ENCODE measurements around the gene ATP9A. TPM values are rescaled to one million over a fixed set of nuclear protein-coding genes. Genes with fewer than 3 reads are reported as not detected.
"Not testable (repeated sequence)": the region's sequence is repeated elsewhere in the genome, so short reads cannot be mapped to it uniquely, and the experiment has no call there.

The ATP9A gene
- total RNA-seq, 2 donors from 2014 or later = 0.07 to 4.1 TPM

DNA sequence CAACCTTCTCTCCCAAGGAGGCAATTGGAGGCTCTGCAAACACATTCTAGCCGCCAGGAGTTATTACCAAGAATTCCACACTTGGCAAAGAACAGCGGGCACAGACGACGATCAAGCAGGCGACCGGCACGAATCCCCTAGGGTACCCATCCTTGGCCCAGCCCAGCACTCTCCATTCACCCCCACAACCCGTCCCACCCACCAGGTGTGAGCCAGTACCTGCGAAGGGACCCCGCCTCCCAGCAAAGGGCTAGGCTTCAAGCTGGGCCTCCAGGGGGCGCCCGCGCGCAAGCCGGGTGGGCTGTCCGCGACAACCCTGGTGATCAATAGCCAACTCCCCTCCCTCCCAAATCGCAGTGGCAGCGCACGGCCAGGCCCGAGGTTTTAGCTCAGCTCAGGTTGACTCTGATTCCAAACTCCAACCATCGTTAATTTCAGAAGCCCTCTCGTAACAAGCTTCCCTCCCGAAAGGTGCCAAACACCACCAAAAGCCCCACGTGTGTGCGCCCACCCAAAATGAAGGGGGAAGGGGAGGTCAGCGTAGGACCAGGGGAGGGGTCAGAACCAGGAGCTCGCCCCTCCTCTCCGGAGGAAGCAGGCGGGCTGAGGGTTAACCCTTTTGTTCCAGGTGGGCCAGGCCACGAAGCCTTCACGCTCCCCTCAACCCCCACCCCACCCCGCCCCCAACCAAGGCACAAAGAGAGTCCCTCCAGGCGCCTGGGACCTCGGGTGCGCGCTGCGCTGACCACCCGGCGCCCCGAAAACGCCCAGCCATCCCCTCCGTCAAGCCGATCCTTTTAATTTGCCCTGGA, 32.1 kb upstream of the ATP9A start:
- Mint-ChIP-seq H3K9me3 (no peaks in the 10 kb centered on the region), H3K27ac (no peak overlapping the region), H3K36me3 (no peaks in the 10 kb centered on the region)
- peak; percentile 65 to 90 for ATAC-seq
- DNase-seq (ENCODE audit: low spot score in 2 of 2) = peak in 1 of 2 donors; percentile 90

DNA sequence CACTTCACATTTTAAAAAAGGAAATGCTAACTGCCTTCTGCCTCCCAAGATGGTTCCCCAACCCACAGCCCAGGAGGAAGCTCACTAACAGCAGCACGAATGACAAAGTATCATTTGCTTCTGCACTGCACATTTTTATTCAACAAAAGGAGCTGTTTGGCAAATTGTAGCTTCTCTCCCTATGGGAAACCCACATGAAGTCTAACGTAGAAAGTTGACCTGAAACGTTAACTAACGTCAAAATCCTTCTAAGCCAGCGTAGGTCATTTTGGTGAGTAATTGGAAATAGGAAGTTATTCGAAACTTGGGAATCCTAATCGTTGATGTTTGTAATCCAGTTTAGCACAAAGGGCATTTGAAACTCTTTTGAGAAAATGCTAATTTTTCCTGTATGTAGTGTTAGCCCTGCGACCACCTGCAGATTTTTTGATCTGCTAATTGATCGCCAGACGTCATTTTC, 31.2 kb upstream of the ATP9A start:
- Mint-ChIP-seq H3K27ac (no peak overlapping the region), H3K9me3 (no peaks in the 10 kb centered on the region), H3K36me3 (no peaks in the 10 kb centered on the region)
- DNase-seq (ENCODE audit: low spot score in 2 of 2) (no peak), ATAC-seq (no peak)

DNA sequence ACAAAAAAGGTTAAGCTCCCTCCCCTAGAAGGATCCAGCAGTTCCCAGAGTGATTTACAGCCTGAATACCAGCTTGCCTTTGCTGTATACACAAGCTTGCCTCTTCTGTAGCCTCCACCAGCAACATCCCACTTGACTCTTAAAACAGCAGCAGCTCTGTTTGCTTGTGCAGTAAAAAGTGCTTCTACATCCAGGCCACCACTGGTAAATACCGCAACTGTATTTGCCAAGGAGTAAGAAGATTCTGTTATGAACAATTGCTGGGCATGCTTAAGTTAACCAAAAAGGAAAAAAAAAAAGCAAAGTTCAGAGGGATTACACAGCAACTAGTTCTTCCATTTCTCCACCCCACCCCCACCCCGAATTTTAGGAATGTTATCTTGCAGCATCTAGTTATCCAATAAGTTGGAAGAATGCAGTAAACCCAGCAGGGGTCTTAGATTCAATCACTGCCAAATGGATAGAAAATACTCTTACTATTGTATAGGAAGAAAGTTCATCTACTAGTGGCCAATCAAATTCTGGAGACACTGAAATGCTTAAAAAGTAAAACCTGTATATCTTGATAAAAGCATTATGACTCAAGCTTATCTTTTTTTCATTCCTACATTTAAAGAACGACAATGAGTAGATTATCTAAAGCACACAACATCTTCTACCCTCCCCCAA, 29.3 kb upstream of the ATP9A start:
- Mint-ChIP-seq H3K27ac (no peak overlapping the region), H3K9me3 (no peaks in the 10 kb centered on the region), H3K36me3 (no peaks in the 10 kb centered on the region)
- ATAC-seq (no peak), DNase-seq (ENCODE audit: low spot score in 2 of 2) (no peak)

DNA sequence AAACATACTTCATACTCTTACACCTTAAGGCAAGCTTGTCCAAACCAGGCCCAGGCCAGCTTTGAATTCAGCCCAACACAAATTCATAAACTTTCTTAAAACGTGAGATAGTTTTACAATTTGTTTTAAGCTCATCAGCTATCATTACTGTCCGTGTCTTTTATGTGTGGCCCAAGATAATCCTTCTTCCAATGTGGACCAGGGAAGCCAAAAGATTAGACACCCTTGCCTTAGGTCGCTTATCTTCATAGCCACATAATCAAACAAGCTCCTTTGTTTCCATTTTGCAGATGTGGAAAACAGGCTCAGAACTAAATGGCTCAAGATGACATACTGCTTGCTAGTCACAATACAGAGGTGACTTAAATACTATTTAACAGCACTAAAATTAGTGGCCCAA, 28.1 kb upstream of the ATP9A start:
- no peaks in the 10 kb centered on the region for H3K9me3 Mint-ChIP-seq
- ATAC-seq = no peak
- H3K36me3 Mint-ChIP-seq = no peaks in the 10 kb centered on the region
- no peak for DNase-seq (ENCODE audit: low spot score in 2 of 2)
- no peak overlapping the region for H3K27ac Mint-ChIP-seq

- ATAC-seq (no peak), DNase-seq (ENCODE audit: low spot score in 2 of 2) (no peak)
- H3K9me3 Mint-ChIP-seq = no peaks in the 10 kb centered on the region
- no peak overlapping the region for H3K27ac Mint-ChIP-seq
- no peaks in the 10 kb centered on the region for H3K36me3 Mint-ChIP-seq
Observed at GRCh38 chr20:51792960-51793359, 24.8 kb upstream of the ATP9A start.

DNA sequence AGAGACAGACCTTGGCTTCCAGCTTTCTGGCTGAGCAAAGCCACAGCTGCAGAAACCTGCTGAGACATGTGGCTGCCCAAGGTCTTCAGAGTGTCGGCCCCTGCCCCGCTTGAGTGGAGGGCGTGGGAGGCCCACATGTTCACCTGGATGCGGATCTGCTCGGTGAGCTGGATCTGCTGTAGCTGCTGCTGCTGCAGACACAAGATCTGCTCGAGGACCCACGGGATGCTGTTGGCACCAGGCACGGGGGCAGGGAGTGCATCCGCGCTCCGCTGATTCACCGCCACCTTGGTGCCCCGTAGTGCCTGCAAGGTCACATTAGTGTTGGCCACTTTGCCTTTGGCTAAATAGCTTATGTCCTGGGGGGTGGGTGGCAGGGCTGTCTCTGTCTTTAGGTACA, 23.4 kb upstream of the ATP9A start:
- no peak for DNase-seq (ENCODE audit: low spot score in 2 of 2)
- H3K36me3 Mint-ChIP-seq = no peaks in the 10 kb centered on the region

GRCh38 chr20:51790256-51790655, 22.1 kb upstream of the ATP9A start:
- H3K36me3 Mint-ChIP-seq = no peaks in the 10 kb centered on the region
- ATAC-seq = no peak
- no peaks in the 10 kb centered on the region for H3K9me3 Mint-ChIP-seq
- no peak for DNase-seq (ENCODE audit: low spot score in 2 of 2)
- no peak overlapping the region for H3K27ac Mint-ChIP-seq

More for the DNA sequence above, 23.4 kb upstream of the ATP9A start:
- Mint-ChIP-seq H3K27ac (no peak overlapping the region), H3K9me3 (no peaks in the 10 kb centered on the region)
- ATAC-seq = no peak

DNA sequence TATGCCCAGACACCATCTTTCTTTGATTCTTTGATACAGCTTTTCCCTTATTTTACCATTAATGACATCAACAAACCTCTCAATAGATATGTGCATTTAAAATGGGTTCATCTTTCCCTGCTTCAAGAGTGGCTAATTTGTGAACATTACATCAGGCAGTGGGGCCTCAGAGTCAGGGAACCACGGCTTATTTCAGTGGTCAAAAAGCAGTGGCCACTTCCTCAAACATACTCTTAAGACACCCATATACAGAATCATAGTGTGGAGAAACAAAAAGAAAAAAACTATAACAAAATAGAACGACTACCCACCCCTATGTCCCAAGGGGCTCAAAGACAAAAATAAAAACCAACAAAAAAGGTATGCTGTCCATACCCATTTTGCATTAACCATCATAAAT, 21.2 kb upstream of the ATP9A start:
- ATAC-seq = no peak
- Mint-ChIP-seq H3K9me3 (no peaks in the 10 kb centered on the region), H3K36me3 (no peaks in the 10 kb centered on the region), H3K27ac (no peak overlapping the region)
- no peak for DNase-seq (ENCODE audit: low spot score in 2 of 2)

- no peaks in the 10 kb centered on the region for H3K9me3 Mint-ChIP-seq
- no peak overlapping the region for H3K27ac Mint-ChIP-seq
- ATAC-seq (no peak), DNase-seq (ENCODE audit: low spot score in 2 of 2) (no peak)
- no peaks in the 10 kb centered on the region for H3K36me3 Mint-ChIP-seq
Observed at GRCh38 chr20:51788822-51789221, 20.6 kb upstream of the ATP9A start.

DNA sequence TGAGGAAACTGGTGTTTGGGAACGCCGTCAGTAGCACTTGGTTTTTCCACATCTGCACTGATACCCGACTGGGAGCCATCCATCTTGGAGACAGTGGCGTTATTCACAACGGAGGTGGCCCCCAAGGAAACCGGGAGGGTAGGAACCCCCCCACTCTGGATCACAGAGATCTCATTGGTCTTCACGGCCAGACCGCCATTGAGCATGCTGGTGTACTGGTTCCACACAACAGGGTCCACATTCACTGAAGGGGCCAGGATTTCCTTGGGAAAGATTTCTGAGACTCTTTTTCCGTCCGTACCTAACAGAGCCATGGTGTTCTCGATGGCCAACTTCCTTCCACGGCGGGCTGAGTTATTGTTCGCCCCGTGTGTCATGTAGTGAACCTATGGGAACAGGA, 16.1 kb upstream of the ATP9A start:
- no peak overlapping the region for H3K27ac Mint-ChIP-seq
- no peaks in the 10 kb centered on the region for H3K36me3 Mint-ChIP-seq
- ATAC-seq (no peak), DNase-seq (ENCODE audit: low spot score in 2 of 2) (no peak)
- no peaks in the 10 kb centered on the region for H3K9me3 Mint-ChIP-seq

- H3K9me3 Mint-ChIP-seq; H3K36me3 Mint-ChIP-seq; ATAC-seq; H3K27ac Mint-ChIP-seq; DNase-seq (ENCODE audit: low spot score in 2 of 2): not testable (repeated sequence)
Observed at GRCh38 chr20:51778229-51778759, 10.1 kb upstream of the ATP9A start.

GRCh38 chr20:51775241-51775640, 7.1 kb upstream of the ATP9A start:
- Mint-ChIP-seq H3K36me3 (no peaks in the 10 kb centered on the region), H3K27ac (no peak overlapping the region), H3K9me3 (peaks cover 0 to 10% of the 10 kb centered on the region in 2 donors)
- ATAC-seq = no peak
- DNase-seq (ENCODE audit: low spot score in 2 of 2) = no peak

- Mint-ChIP-seq H3K9me3 (no peaks in the 10 kb centered on the region), H3K27ac (no peak overlapping the region), H3K36me3 (peaks cover 8 to 12% of the 10 kb centered on the region in 2 donors)
- ATAC-seq (no peak), DNase-seq (ENCODE audit: low spot score in 2 of 2) (no peak)
Observed at GRCh38 chr20:51772236-51772635, 4.0 kb upstream of the ATP9A start.

GRCh38 chr20:51769976-51770615, 1.9 kb upstream of the ATP9A start:
- Mint-ChIP-seq H3K9me3 (no peaks in the 10 kb centered on the region), H3K36me3 (peaks cover 8 to 12% of the 10 kb centered on the region in 2 donors), H3K27ac (no peak overlapping the region)
- DNase-seq (ENCODE audit: low spot score in 2 of 2) = no peak
- ATAC-seq = no peak

- H3K27ac Mint-ChIP-seq = no peak overlapping the region
- peaks cover 8 to 12% of the 10 kb centered on the region in 2 donors for H3K36me3 Mint-ChIP-seq
- no peak for DNase-seq (ENCODE audit: low spot score in 2 of 2)
- no peak for ATAC-seq
- H3K9me3 Mint-ChIP-seq = no peaks in the 10 kb centered on the region
Observed at GRCh38 chr20:51768759-51769517, 748 bp upstream of the ATP9A start.

DNA sequence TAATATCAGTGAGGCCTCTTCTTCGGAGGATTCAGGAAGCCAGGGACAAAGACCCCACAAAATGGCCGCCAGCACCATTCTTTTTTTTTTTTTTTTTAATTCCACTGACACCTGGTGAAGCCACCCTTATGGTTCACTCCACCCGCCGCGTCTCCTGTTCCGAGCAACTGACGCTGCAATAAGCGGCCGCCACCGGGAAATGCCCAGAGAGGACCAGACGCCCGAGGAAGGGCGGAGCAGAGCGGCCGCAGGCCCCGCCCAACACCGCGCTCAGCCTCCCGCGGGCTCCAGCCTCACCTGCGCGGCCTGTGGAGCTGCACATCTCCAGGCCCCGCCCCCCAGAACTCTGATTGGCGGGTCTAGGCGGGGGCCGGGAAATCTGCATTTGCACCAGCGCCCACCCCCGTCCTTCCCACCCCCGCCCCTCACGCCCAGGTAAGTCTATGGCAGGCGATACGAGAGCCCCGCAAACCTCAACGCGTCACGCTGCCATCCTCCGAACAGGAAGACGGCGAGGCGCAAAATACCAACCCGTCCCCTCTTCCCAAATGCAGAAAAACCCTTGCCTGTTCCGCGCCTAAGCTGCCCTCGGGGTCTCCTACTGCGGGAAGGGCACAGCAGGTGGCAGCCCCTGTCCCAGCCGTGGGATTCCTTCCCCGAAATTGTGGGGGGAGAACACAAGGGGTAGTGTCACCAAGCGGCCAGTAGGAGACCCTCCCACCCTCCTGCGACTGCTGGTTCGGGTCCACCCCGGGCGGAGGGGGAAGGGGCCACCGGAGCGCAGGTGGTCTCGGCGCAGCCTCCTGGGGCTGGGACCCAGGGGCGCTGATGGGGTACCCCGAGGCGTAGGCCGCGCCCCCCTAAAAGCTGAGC, 960 bp downstream of the ATP9A start:
- Mint-ChIP-seq H3K36me3 (peaks cover 8 to 12% of the 10 kb centered on the region in 2 donors), H3K27ac (no peak overlapping the region)
- peak; percentile 82 to 97 for ATAC-seq

More for the DNA sequence above, 960 bp downstream of the ATP9A start:
- DNase-seq (ENCODE audit: low spot score in 2 of 2) = peak in 1 of 2 donors; percentile 72
- H3K9me3 Mint-ChIP-seq = no peaks in the 10 kb centered on the region
